Transverse colon (tissue), 4 donors: ENCODE results near the gene MUC6. TPM values are rescaled to one million over a fixed set of nuclear protein-coding genes. Genes with fewer than 3 reads are reported as not detected.

ENCODE experiments used
- DNase-seq: peaks from one replicate; pipeline ENCODE4 v3.0.0-alpha.2; 2019
- H3K27ac ChIP-seq, 4 donors: fragments of 200-600 bp; sonication (generic); 2 replicates each; pipeline ENCODE4 v1.5.1; 2016 to 2018; ENCODE audit warnings: inconsistent platforms in 4 of 4
- H3K27me3 ChIP-seq: fragments of 200-600 bp; sonication (generic); 2 replicates; pipeline ENCODE4 v1.5.1; 2017; ENCODE audit warnings: inconsistent platforms
- H3K36me3 ChIP-seq, 4 donors: fragments of 200-600 bp; sonication (generic); 2 replicates each; pipeline ENCODE4 v1.5.1; 2017 to 2019; ENCODE audit warnings: inconsistent platforms in 4 of 4
- H3K4me1 ChIP-seq, 4 donors: fragments of 200-600 bp; sonication (generic); 2 replicates each; pipeline ENCODE4 v1.5.1; 2017 to 2020; ENCODE audit warnings: inconsistent platforms in 4 of 4
- H3K4me3 ChIP-seq, 4 donors: fragments of 200-600 bp; sonication (generic); 1 replicate in 1 of 4; 2 replicates in 3 of 4; pipeline versions ENCODE4 v1.5.1 to v1.6.1; 2017 to 2019; ENCODE audit warnings: inconsistent platforms in 4 of 4
- H3K9me3 ChIP-seq, 2 donors: fragments of 200-600 bp; sonication (generic); 2 replicates each; pipeline ENCODE4 v1.5.1; 2017 to 2019; ENCODE audit warnings: inconsistent platforms in 2 of 2
- CTCF ChIP-seq, 5 experiments: fragments of 200-600 bp in 3 of 5; fragments of 450-650 bp in 2 of 5; sonication (generic) in 3 of 5; IDR thresholded peaks; 1 replicate in 2 of 5; 2 replicates in 3 of 5; pipeline ENCODE4 v1.5.1; 2016 to 2017; ENCODE audit warnings: antibody characterized with exemption in 5 of 5, inconsistent platforms in 3 of 5, mild to moderate bottlenecking in 2 of 5, moderate library complexity in 1 of 5
- EP300 ChIP-seq: sonication (generic); formaldehyde crosslinking; IDR thresholded peaks from one replicate; pipeline ENCODE4 v1.6.1; 2017; ENCODE audit warnings: antibody characterized with exemption, low read depth
- POLR2A ChIP-seq: fragments of 450-650 bp; IDR thresholded peaks from one replicate; pipeline ENCODE4 v1.6.1; 2016; ENCODE audit warnings: antibody characterized with exemption, mild to moderate bottlenecking, moderate library complexity
- POLR2AphosphoS5 ChIP-seq, 3 donors: sonication (generic); formaldehyde crosslinking; IDR thresholded peaks; one replicate each; pipeline ENCODE4 v1.6.1; 2016; ENCODE audit warnings: antibody characterized with exemption in 3 of 3
- WGBS, 2 donors: methylation state at CpG; one replicate each; pipeline ENCODE4 v1.1.5; 2018; ENCODE audit warnings: low coverage in 1 of 2; 5-methylcytosine and 5-hydroxymethylcytosine counted together
- in situ Hi-C, 4 donors: fragments of 200-750 bp; cut with MboI; loops; one replicate each; pipeline versions ENCODE4 v1.15.0 to v1.15.1; 2017; ENCODE audit warnings: low sequenced_read_pairs in 3 of 4, low pct_ligation_motif_present in 1 of 4, low pct_unique_long_range_greater_than_20kb in 1 of 4
- intact Hi-C: fragments of 100-400 bp; cut with DNase I; formaldehyde crosslinking; loops from one replicate; pipeline ENCODE4 v1.15.1; 2023; ENCODE audit warnings: low total_unique reads
- total RNA-seq, 4 donors: library from RNA; depleted of rRNA; stranded (reverse); fragments of >200 nt; gene quantifications; one replicate each; pipeline ENCODE4 v1.1.0, GENCODE V29; 2016

The MUC6 gene
- total RNA-seq, 4 donors from 2014 or later: not detected

DNA sequence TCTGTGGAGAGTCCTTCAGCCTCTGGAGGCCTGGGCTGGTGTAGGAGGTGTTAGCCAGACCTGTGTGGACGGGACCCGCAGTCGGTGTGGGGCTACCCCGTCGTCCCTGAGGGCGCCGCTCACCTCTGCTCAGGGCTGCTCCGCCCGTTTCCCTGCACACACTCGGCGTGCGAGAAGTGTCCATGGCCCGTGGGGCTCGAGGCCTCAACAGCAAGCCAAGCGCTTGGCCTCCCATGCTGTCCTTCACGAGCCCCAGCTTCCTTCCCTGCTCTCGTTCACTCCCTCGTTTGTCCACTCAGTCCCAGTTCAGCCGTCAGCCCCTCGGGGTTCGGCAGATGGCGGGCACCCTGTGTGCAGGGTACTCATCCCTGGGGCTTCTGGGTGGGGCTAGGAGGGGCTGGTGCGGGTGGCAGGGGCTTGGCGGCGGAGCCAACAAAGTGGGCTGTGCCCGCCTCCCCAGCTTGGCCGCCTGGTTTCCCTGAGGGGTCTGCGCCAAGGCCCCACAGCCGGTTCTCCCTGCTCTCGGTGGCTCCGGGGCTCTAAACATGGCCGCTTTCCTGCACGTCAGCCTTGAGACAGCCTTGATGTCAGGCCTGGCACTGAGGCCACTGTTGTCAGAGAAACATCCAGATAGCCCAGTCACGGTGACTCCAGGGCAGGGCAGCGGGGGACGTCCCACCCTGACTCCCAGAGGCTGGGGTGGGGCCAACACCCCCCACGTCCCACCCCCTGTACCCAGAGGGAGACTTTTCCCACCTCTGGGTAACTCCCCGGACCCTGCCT lies 3.3 kb downstream of the MUC6 start:
- no peak overlapping the region for H3K4me3 ChIP-seq
- H3K4me1 ChIP-seq: no peaks in the 10 kb centered on the region
- no peaks in the 10 kb centered on the region for H3K36me3 ChIP-seq
- H3K27me3 ChIP-seq: peaks cover 29% of the 10 kb centered on the region
- H3K9me3 ChIP-seq: no peaks in the 10 kb centered on the region
- in situ Hi-C loops: loop anchor here in 3 of 4 donors (25.0 kb wide), 2 partner anchors 121 to 171 kb away; partner anchors contain the start of gene CHID1 (in 1 of the 3)
- no peak for DNase-seq
- TF ChIP-seq POLR2AphosphoS5 (IDR thresholded peaks at IDR 0.05): no peak
- no peak for TF ChIP-seq EP300
- TF ChIP-seq POLR2A: no peak
- TF ChIP-seq CTCF (IDR thresholded peaks at IDR 0.05): no peak
- intact Hi-C loops: no loop called here
- no peak overlapping the region for H3K27ac ChIP-seq
- WGBS, 2 donors: 78% methylated on average over 38 of the region's 38 CpGs; no CpG with 5 or more reads in 1 of the 2 donors

DNA sequence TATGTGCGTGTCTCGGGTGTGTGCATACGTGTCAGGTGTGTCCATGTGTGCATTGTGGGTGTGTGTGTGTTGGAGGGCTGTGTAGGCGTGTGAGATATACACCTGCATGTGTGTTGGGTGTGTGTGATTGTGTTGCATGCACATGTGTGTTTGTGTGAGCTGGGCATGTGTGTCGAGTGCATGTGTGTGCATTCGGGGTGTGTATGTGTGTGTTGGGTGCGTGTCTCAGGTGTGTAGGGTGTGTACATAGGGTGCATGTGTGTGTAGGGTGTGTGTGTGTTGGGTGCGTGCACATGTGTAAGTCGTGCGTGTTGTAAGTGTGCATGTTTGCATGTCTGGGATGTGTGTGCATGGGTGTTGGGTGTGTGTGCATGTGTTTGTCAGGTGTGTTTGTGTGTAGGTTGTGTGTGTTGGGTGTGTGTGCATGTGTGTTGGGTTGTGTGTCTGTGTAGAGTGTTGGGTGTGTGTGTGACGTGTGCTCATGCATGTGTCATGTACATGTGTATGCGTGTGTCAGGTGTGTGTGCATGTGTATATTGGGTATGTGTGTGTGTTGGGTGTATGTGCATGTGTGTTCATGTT lies 4.1 kb downstream of the MUC6 start:
- DNase-seq: no peak
- Histone ChIP-seq H3K36me3 (no peaks in the 10 kb centered on the region), H3K9me3 (no peaks in the 10 kb centered on the region), H3K4me3 (no peak overlapping the region), H3K27me3 (peaks cover 24% of the 10 kb centered on the region), H3K27ac (no peak overlapping the region), H3K4me1 (no peaks in the 10 kb centered on the region)
- in situ Hi-C loops: loop anchor here in 3 of 4 donors (25.0 kb wide), 2 partner anchors 120 to 170 kb away; partner anchors contain the start of gene CHID1 (in 1 of the 3)
- WGBS, 2 donors: 92% methylated on average over 12 of the region's 12 CpGs; no CpG with 5 or more reads in 1 of the 2 donors
- intact Hi-C loops: no loop called here
- TF ChIP-seq CTCF (IDR thresholded peaks at IDR 0.05): no peak
- TF ChIP-seq POLR2A: no peak
- TF ChIP-seq POLR2AphosphoS5 (IDR thresholded peaks at IDR 0.05): no peak
- TF ChIP-seq EP300: no peak

GRCh38 chr11:1031121-1031899 lies 5.2 kb downstream of the MUC6 start:
- Histone ChIP-seq H3K9me3 (no peaks in the 10 kb centered on the region), H3K4me1 (no peaks in the 10 kb centered on the region), H3K36me3 (no peaks in the 10 kb centered on the region), H3K27ac (no peak overlapping the region), H3K4me3 (no peak overlapping the region), H3K27me3 (peaks cover 13% of the 10 kb centered on the region)
- in situ Hi-C loops (loop anchor here in 3 of 4 donors (25.0 kb wide), 2 partner anchors 119 to 169 kb away; partner anchors contain the start of gene CHID1 (in 1 of the 3)), intact Hi-C loops (no loop called here)
- DNase-seq: no peak
- TF ChIP-seq CTCF (IDR thresholded peaks at IDR 0.05): no peak
- TF ChIP-seq POLR2AphosphoS5 (IDR thresholded peaks at IDR 0.05): no peak
- TF ChIP-seq POLR2A: no peak
- no peak for TF ChIP-seq EP300
- WGBS, 2 donors: 76% methylated on average over 30 of the region's 30 CpGs; no CpG with 5 or more reads in 1 of the 2 donors

DNA sequence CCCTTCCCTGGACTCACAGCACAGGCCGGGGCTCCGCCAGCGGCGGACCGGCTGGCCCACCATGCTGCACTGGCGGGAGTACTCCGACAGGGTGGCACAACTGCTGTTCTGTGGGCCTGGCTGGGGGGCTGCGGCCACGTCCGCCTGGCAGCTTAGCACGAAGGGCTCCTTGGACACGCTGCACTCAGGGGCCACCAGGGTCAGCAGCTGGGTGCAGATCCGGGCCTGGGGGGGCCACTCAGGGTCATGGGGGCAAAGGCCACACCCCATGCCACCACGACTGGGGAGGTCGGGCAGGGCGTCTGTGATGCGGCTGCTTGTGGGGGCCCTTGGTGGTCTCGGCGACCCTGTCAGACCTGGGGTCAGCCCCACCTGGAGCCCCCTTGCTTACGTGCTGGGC lies 6.0 kb downstream of the MUC6 start:
- no peak overlapping the region for H3K4me3 ChIP-seq
- in situ Hi-C loops: loop anchor here in 3 of 4 donors (25.0 kb wide), 2 partner anchors 118 to 168 kb away; partner anchors contain the start of gene CHID1 (in 1 of the 3)
- no peaks in the 10 kb centered on the region for H3K36me3 ChIP-seq
- DNase-seq: no peak
- H3K27ac ChIP-seq: no peak overlapping the region
- 20% methylated on average over 8 of the region's 20 CpGs; no CpG with 5 or more reads in 1 of the 2 donors for WGBS, 2 donors
- H3K9me3 ChIP-seq: no peaks in the 10 kb centered on the region
- TF ChIP-seq POLR2AphosphoS5 (IDR thresholded peaks at IDR 0.05): no peak
- TF ChIP-seq CTCF (IDR thresholded peaks at IDR 0.05): no peak
- no peak for TF ChIP-seq POLR2A
- no peak for TF ChIP-seq EP300
- H3K27me3 ChIP-seq: peaks cover 5% of the 10 kb centered on the region
- intact Hi-C loops: no loop called here
- no peaks in the 10 kb centered on the region for H3K4me1 ChIP-seq
